GM19043 (cell line): ENCODE results near the gene CLSTN2.

ENCODE experiments used
- ATAC-seq: cut with Tn5 transposase; IDR thresholded peaks from one replicate; pipeline ENCODE4 v1.9.1; 2021; ENCODE audit warnings: low read depth; ENCODE audit not compliant: unreplicated experiment

Gene CLSTN2

GRCh38 chr3:140359233-140359995, 424.4 kb downstream of the CLSTN2 start:
- no peak for ATAC-seq

- no peak for ATAC-seq
These were observed 425.3 kb downstream of the CLSTN2 start for GRCh38 chr3:140360332-140360731.

GRCh38 chr3:140363801-140364200, 428.8 kb downstream of the CLSTN2 start:
- ATAC-seq: no peak

GRCh38 chr3:140365872-140366697, 431.1 kb downstream of the CLSTN2 start:
- no peak for ATAC-seq

- ATAC-seq: no peak
These were observed 433.3 kb downstream of the CLSTN2 start for GRCh38 chr3:140368223-140368811.

- no peak for ATAC-seq
These were observed 435.7 kb downstream of the CLSTN2 start for GRCh38 chr3:140370686-140371085.

GRCh38 chr3:140373234-140373633, 438.2 kb downstream of the CLSTN2 start:
- ATAC-seq: no peak

GRCh38 chr3:140375002-140375401, 440.0 kb downstream of the CLSTN2 start:
- no peak for ATAC-seq

- no peak for ATAC-seq
These were observed 441.3 kb downstream of the CLSTN2 start for GRCh38 chr3:140376136-140376889.

GRCh38 chr3:140377644-140378043, 442.7 kb downstream of the CLSTN2 start:
- ATAC-seq: no peak

- no peak for ATAC-seq
These were observed 443.8 kb downstream of the CLSTN2 start for GRCh38 chr3:140378571-140379340.

GRCh38 chr3:140384028-140384771, 449.2 kb downstream of the CLSTN2 start:
- no peak for ATAC-seq

- no peak for ATAC-seq
These were observed 449.9 kb downstream of the CLSTN2 start for GRCh38 chr3:140384876-140385275.

- no peak for ATAC-seq
These were observed 451.5 kb downstream of the CLSTN2 start for GRCh38 chr3:140386357-140387100.

GRCh38 chr3:140387244-140387643, 452.3 kb downstream of the CLSTN2 start:
- ATAC-seq: no peak

GRCh38 chr3:140388202-140388922, 453.4 kb downstream of the CLSTN2 start:
- ATAC-seq: no peak

- no peak for ATAC-seq
These were observed 456.1 kb downstream of the CLSTN2 start for GRCh38 chr3:140391061-140391460.
